Endothelial cell of umbilical vein (primary cell): Measurements from ENCODE around the gene CAPN15. TPM values are rescaled to one million over a fixed set of nuclear protein-coding genes. Genes with fewer than 3 reads are reported as not detected.

ENCODE experiments used
- BruUV-seq: library from RNA; stranded (reverse); fragments of 400-500 nt; replicated peaks from 2 replicates; lab custom pipeline; 2021; lab: Mats Ljungman, UMichigan
- CTCF ChIA-PET: fragments of 300-600, 350-600 bp; sonication (Branson Sonifier 250); formaldehyde crosslinking; loops from one replicate; lab custom pipeline; 2021; ENCODE audit warnings: antibody characterized with exemption, inconsistent platforms; lab: Charles Lee
- POLR2A ChIA-PET: fragments of 300-600, 350-600 bp; sonication (Branson Sonifier 250); formaldehyde crosslinking; loops from one replicate; lab custom pipeline; 2021; ENCODE audit warnings: antibody characterized with exemption, inconsistent platforms; lab: Charles Lee
- DNase-seq: peaks from one replicate; pipeline ENCODE4 v3.0.0-alpha.2; 2011; ENCODE audit warnings: low read depth, low spot score
- FAIRE-seq: peaks from 2 replicates; lab custom pipeline; 2011; peaks lifted over from hg19 to GRCh38; lab: Jason Lieb, UNC
- H2AFZ ChIP-seq: 2 replicates; pipeline ENCODE4 v1.6.0; 2012; ENCODE audit warnings: low read depth, low read length, control low read depth, inconsistent platforms
- H3K27ac ChIP-seq: 2 replicates; pipeline ENCODE4 v1.5.1; 2011; ENCODE audit warnings: low read depth, mild to moderate bottlenecking, control low read depth, low read length, moderate library complexity; ENCODE audit not compliant: insufficient read depth
- H3K27me3 ChIP-seq, 2 experiments: 2 replicates each; pipeline versions ENCODE4 v1.6.0 to v1.6.1; 2011; ENCODE audit warnings: low read length in 2 of 2, mixed read lengths in 1 of 2; ENCODE audit not compliant: control insufficient read depth in 2 of 2, insufficient read depth in 2 of 2
- H3K36me3 ChIP-seq, 2 experiments: 2 replicates in 1 of 2; 3 replicates in 1 of 2; pipeline ENCODE4 v1.5.1; 2011; ENCODE audit warnings: low read length in 2 of 2, mild to moderate bottlenecking in 1 of 2, moderate library complexity in 1 of 2; ENCODE audit not compliant: control insufficient read depth in 2 of 2, insufficient read depth in 2 of 2; ENCODE audit errors: extremely low read depth in 1 of 2
- H3K4me1 ChIP-seq: 3 replicates; pipeline ENCODE4 v1.5.1; 2011; ENCODE audit warnings: mild to moderate bottlenecking, low read length; ENCODE audit not compliant: control insufficient read depth, insufficient read depth; ENCODE audit errors: extremely low read depth
- H3K4me2 ChIP-seq: 2 replicates; pipeline ENCODE4 v1.6.1; 2011; ENCODE audit warnings: low read length, control low read depth, mixed read lengths; ENCODE audit not compliant: insufficient read depth
- H3K4me3 ChIP-seq, 3 experiments: fragments of 200-600 bp in 1 of 3; sonication (generic), shearing (Covaris generic) in 1 of 3; replicated peaks in 1 of 3; 2 replicates each; pipeline ENCODE4 v1.5.1; 2011 to 2016; ENCODE audit warnings: control low read depth in 3 of 3, low read length in 3 of 3, mild to moderate bottlenecking in 2 of 3, inconsistent platforms in 1 of 3, low read depth in 1 of 3, moderate library complexity in 1 of 3; ENCODE audit not compliant: insufficient read depth in 1 of 3
- H3K79me2 ChIP-seq: 2 replicates; pipeline ENCODE4 v1.6.0; 2012; ENCODE audit warnings: low read length, inconsistent platforms; ENCODE audit not compliant: control insufficient read depth, insufficient read depth
- H3K9ac ChIP-seq: replicated peaks from 2 replicates; pipeline ENCODE3; 2011; ENCODE audit warnings: low read length, control low read depth; ENCODE audit not compliant: insufficient read depth; ENCODE audit errors: extremely low read depth
- H3K9me1 ChIP-seq: replicated peaks from 3 replicates; pipeline ENCODE4 v1.6.0; 2011; ENCODE audit warnings: mild to moderate bottlenecking, low read length; ENCODE audit not compliant: control insufficient read depth, insufficient read depth; ENCODE audit errors: extremely low read depth
- H3K9me3 ChIP-seq: replicated peaks from 2 replicates; pipeline ENCODE4 v1.5.1; 2012; ENCODE audit warnings: low read length, inconsistent platforms; ENCODE audit not compliant: control insufficient read depth, insufficient read depth
- H4K20me1 ChIP-seq: replicated peaks from 2 replicates; pipeline ENCODE3; 2011; ENCODE audit warnings: mild to moderate bottlenecking, low read length; ENCODE audit not compliant: control insufficient read depth, insufficient read depth; ENCODE audit errors: extremely low read depth
- CTCF ChIP-seq, 2 donors: IDR thresholded peaks; 1 replicate in 1 of 2; 2 replicates in 1 of 2; pipeline ENCODE4 v1.5.1; 2011; ENCODE audit warnings: low read length in 2 of 2, mild to moderate bottlenecking in 2 of 2, moderate library complexity in 2 of 2, control low read depth in 1 of 2, inconsistent platforms in 1 of 2, low read depth in 1 of 2; ENCODE audit not compliant: insufficient read depth in 1 of 2; ENCODE audit errors: extremely low read depth in 1 of 2
- EZH2 ChIP-seq: IDR thresholded peaks from 2 replicates; pipeline ENCODE4 v1.6.1; 2012; ENCODE audit warnings: borderline replicate concordance, low read depth, mild to moderate bottlenecking, moderate library complexity, low read length, inconsistent platforms; ENCODE audit not compliant: severe bottlenecking
- FOS ChIP-seq: IDR thresholded peaks from 2 replicates; pipeline ENCODE4 v1.6.1; 2011; ENCODE audit warnings: mild to moderate bottlenecking, low read length, moderate library complexity, borderline replicate concordance; ENCODE audit not compliant: insufficient read depth
- GATA2 ChIP-seq: IDR thresholded peaks from 2 replicates; pipeline ENCODE4 v1.7.0; 2011; ENCODE audit warnings: low read depth, mild to moderate bottlenecking, moderate library complexity, mixed read lengths, low read length; ENCODE audit not compliant: insufficient read length, insufficient read depth
- JUN ChIP-seq: IDR thresholded peaks from 2 replicates; pipeline ENCODE4 v1.6.1; 2011; ENCODE audit warnings: borderline replicate concordance, low read depth; ENCODE audit not compliant: insufficient read length, insufficient read depth
- MAX ChIP-seq: IDR thresholded peaks from 2 replicates; pipeline ENCODE4 v1.6.1; 2011; ENCODE audit not compliant: insufficient read depth, insufficient read length
- MYC ChIP-seq: IDR thresholded peaks from one replicate; pipeline ENCODE4 v1.6.1; 2011; ENCODE audit warnings: mild to moderate bottlenecking, low read depth, low read length
- POLR2A ChIP-seq: IDR thresholded peaks from 2 replicates; pipeline ENCODE4 v1.6.1; 2012; ENCODE audit warnings: low read depth, mild to moderate bottlenecking, control low read depth, low read length
- POLR2AphosphoS5 ChIP-seq: IDR thresholded peaks from 2 replicates; pipeline ENCODE4 v1.6.1; 2012; ENCODE audit warnings: low read depth, mild to moderate bottlenecking, control low read depth, low read length, moderate library complexity; ENCODE audit not compliant: insufficient read depth
- dilution Hi-C: fragments of 300-500 bp; cut with MboI; formaldehyde crosslinking; loops from one replicate; pipeline ENCODE4 v1.15.0; 2019; ENCODE audit warnings: low sequenced_read_pairs; ENCODE audit not compliant: extremely low pct_ligation_motif_present
- intact Hi-C: fragments of 100-400 bp; cut with micrococcal nuclease; formaldehyde crosslinking; loops from one replicate; pipeline ENCODE4 v1.10.0; 2022
- polyA plus RNA-seq, 4 experiments: library from polyadenylated mRNA; depleted of rRNA in 3 of 4; stranded (reverse) in 3 of 4; unstranded in 1 of 4; fragments of >200 nt; gene quantifications; 2 replicates each; pipeline versions ENCODE4 v1.2.1 to v1.2.3, GENCODE V29; 2011 to 2012; ENCODE audit warnings: missing spikeins in 1 of 4
- total RNA-seq: library from RNA; stranded (reverse); gene quantifications from 2 replicates; pipeline ENCODE4 v1.2.3, GENCODE V29; 2021

The CAPN15 gene
- total and polyA plus RNA-seq, 2 donors (not counting 3 experiments of a cell fraction or from before 2014, with no cell fraction given), result 33.9 to 65.0 TPM

- Histone ChIP-seq H3K27ac (no peak overlapping the region), H2AFZ (no peak overlapping the region), H3K9me3 (no peaks in the 10 kb centered on the region), H3K36me3 (peaks cover 0 to 3% of the 10 kb centered on the region in 2 experiments), H4K20me1 (no peaks in the 10 kb centered on the region), H3K4me3 (no peak overlapping the region), H3K27me3 (no peaks in the 10 kb centered on the region), H3K9ac (no peak overlapping the region), H3K4me2 (no peak overlapping the region), H3K9me1 (no peaks in the 10 kb centered on the region), H3K79me2 (peaks cover 62% of the 10 kb centered on the region), H3K4me1 (no peaks in the 10 kb centered on the region)
- TF ChIP-seq POLR2AphosphoS5, result no peak
- TF ChIP-seq FOS, result no peak
- no peak for TF ChIP-seq POLR2A
- no peak for TF ChIP-seq MYC
- no peak for TF ChIP-seq JUN
- no peak for TF ChIP-seq MAX
- TF ChIP-seq EZH2, result no peak
- no peak for TF ChIP-seq GATA2
- no peak for TF ChIP-seq CTCF (IDR thresholded peaks at IDR 0.05; ENCODE audit: extremely low read depth in 1 of 2, insufficient read depth in 1 of 2, low read depth in 1 of 2, low read length in 2 of 2)
- POLR2A ChIA-PET, result no interaction called here
- no TSS peak for BruUV-seq
- CTCF ChIA-PET, result interaction anchor here (1.1 to 2.1 kb wide), 3 partner anchors 11 to 25 kb away, joined by 3 to 5 read pairs (median 3); no protein-coding TSS in a partner anchor
- DNase-seq (no peak), FAIRE-seq (no peak)
- intact Hi-C loops (no loop called here), dilution Hi-C loops (no loop called here)
Observed at GRCh38 chr16:543301-544164, 16.0 kb downstream of the CAPN15 start.
